ENCODE measurements around the gene FAM13A.

GRCh38 chr4:88817740-88818139 is 239.2 kb downstream of the FAM13A start:
- TF ChIP-seq CTCF (IDR thresholded peaks at IDR 0.05; ENCODE audit: insufficient read depth, low read length, poor library complexity, severe bottlenecking) (no peak), EZH2phosphoT487 (conservative IDR thresholded peaks at IDR 0.05; ENCODE audit: low read length) (no peak)
